Activated gamma-delta T cell treated with Interleukin-2 at 50 U/mL for 16 hours (primary cell): ENCODE results near the gene AJUBA.
"Not testable (repeated sequence)": the region's sequence is repeated elsewhere in the genome, so short reads cannot be mapped to it uniquely, and the experiment has no call there.

Experiments
- DNase-seq: peaks from one replicate; pipeline ENCODE4 v3.0.0-alpha.2; 2020

The AJUBA gene

GRCh38 chr14:22978981-22979671, 3.2 kb downstream of the AJUBA start:
- no peak for DNase-seq

DNA sequence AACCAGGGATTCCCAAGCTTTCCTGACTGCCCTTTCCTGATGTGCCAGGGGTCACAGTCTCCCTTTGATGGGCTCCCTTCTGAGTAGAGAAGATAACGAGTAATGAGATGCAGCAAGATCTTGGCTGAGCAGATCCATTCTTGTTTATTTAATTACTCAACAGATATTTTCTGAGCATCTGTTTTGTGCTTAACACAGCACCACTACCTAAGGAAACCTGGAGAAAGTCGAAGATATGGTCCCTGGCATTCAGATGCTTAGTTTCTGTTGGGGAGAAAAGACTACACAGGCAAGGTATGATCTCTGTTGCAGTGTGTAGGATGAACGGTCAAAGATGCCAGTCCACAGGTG, 3.9 kb downstream of the AJUBA start:
- DNase-seq, result no peak

GRCh38 chr14:22977684-22978486, 4.5 kb downstream of the AJUBA start:
- DNase-seq, result no peak

DNA sequence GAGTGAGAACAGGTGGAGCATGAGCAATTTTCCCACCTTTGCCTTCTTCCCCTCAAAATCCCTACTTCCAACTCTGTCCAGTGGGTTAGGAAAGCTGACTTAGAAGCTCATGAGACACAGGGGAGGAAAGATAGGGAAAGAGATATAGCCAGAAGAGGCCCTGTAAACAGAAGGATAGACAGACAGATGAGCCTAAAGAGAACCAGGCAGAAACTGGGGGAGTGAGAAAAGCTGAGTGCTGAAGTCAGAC, 5.0 kb downstream of the AJUBA start:
- no peak for DNase-seq

GRCh38 chr14:22976620-22977433, 5.5 kb downstream of the AJUBA start:
- no peak for DNase-seq

DNA sequence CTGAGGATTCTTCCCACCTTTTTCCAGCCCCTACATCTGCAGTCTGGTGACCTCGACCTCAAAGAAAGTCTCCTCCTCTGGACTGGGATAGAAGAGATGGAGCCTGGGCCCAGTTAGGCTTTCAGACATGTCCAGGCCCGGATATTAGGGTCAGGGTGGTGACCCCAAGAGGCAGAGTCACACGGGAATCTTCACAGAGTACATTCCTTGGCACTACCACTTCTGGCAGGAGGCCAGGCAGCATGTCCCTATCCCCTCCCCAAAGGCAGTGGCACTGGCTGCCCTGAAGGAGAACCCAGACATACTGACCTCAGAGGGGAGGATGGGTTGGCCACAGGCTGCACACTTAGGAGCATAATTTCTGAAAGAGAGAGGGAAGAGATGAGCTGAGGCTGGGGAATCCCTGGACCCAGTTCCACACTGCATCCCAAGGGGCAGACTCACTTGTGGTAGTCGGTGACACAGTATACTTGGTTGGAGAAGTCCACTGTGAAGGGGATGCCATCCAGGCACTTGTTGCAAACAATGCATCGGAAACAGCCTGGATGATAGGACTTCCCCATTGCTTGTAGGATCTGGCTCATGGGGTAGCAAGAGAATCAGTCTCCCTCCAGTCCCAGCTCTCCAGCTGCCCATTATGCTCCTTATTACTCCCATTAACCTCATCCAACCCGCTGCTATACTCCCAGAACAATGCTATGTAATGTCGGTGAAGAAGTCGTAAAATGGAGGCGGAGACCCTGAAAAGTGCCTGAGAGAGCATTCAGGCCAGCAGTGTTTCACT, 7.6 kb downstream of the AJUBA start:
- no peak for DNase-seq

- peak; percentile 42 for DNase-seq
Observed at GRCh38 chr14:22973217-22974032, 8.9 kb downstream of the AJUBA start.

GRCh38 chr14:22972313-22972930, 9.9 kb downstream of the AJUBA start:
- no peak for DNase-seq

DNA sequence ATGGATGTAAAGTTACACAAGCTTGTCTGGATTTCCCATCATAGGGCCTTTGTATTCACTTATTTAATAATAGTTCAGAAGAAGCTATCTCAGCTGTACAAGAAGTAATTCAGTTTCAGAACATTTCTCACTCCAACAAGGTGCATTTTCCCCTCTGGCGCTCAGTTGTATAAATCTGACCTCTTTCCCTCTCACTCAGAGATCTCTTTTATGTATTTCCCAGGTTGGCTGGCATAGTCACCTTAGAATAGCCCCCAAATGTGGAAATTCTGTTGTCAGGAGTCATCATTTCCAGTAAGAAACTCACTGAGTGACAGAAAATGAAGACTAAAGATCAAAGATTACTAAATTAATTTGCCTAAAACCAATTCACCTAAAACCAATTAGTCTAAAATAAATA, 11.2 kb downstream of the AJUBA start:
- DNase-seq, result no peak

- no peak for DNase-seq
Observed at GRCh38 chr14:22966783-22967269, 15.5 kb downstream of the AJUBA start.

- DNase-seq, result not testable (repeated sequence)
Observed at GRCh38 chr14:22965916-22966782, 16.2 kb downstream of the AJUBA start.

DNA sequence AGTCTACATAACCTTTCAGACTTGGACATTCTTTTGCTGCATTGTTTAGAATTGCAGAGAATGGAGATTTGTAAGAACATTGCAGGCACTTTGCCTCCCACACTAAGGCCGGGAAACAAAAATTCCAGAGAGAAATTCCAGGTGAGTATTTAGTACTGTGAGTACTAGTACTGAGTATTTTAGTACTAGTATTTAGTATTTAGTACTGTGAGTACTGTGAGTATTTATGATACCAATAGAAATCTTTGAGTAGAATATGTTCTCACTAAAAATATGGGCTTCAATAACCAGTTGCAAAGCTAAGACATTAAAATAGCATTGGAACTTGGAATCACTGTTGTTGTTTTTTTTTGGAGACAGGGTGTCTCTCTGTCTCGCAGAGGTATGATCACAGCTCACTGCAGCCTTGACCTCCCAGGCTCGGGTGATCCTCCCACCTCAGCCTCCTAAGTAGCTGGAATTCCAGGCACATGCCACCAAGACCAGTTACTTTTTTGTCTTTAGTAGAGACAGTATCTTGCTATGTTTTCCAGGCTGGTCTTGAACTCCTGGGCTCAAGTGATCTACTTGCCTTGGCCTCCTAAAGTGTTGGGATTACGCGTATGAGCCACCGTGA, 20.2 kb downstream of the AJUBA start:
- no peak for DNase-seq

DNA sequence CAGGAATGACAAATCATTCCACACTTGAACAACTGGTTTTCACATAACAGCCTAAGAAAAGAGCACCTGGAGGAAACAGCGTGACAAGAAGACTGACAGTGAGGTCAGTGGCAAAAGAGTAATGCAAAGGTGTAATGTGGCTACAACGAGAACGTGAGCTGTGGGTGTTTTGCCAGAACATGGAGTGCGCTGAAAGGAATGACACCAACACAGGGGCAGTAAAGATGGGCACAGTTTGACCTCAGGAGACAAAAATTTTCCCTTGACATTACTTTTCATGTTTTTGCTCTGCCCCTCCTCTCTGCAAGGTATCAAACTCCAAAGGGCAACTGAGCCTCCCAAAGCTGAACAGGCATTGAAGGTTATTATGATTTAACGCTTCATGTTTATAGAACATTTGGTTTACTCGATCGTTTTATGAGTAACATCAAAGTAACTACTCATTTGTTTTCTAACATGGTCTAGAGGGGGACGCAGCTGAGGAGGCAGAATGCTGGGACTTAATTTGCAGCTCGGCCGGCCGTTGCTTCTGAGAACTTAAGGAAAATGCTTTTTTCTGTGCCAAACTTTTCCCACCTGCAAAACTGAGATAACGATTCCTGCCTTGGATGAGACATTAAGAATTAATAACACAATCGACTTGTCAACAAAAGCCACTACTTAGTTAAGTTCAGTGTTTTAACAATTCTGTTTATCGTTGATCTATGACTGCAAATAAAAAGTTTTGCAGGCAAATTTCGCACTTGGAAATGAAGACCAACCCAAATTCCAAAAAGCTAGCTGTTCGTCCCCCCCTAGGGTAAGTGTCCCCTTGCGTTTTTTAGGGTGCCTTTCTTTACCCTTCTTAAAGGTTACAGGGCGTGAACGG, 26.4 kb downstream of the AJUBA start:
- no peak for DNase-seq

DNA sequence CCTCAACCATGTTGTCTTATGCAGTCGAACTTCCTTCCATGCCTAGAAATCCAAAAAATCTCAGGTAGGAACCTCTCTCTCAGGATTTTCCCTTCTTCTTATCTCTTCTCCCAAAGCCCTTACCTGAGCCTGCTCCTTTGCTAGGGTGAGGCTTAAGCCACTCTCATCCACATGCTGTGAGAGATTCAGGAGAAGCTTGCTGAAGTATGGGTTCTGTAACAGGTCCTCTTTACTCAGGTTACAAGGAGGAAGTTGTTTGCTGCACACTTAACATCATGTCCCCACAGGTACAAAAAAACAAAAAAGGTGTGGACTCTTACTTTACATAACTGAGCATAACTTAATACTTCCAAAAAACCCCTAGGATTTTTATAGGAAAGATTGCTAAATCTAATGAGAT, 29.9 kb downstream of the AJUBA start:
- DNase-seq, result no peak

- not testable (repeated sequence) for DNase-seq
Observed at GRCh38 chr14:22951795-22952194, 30.6 kb downstream of the AJUBA start.

GRCh38 chr14:22945642-22946041, 36.7 kb downstream of the AJUBA start:
- no peak for DNase-seq

DNA sequence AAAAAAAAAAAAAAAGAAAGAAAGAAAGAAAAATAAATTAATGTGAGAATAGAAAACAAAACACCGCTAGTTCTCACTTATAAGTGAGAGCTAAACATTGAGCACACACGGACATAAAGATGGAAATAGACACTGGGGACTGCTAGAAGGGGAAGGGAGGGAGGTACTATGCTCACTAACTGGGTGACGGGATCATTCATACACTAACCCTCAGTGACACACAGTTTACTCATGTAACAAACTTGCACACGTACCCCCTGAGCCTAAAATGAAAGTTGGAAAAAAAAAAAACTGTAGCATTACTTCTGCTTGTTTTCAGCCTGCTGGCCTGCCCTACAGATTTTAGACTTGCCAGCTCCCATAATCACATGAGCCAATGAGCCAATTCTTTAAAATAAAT, 42.7 kb downstream of the AJUBA start:
- no peak for DNase-seq

DNA sequence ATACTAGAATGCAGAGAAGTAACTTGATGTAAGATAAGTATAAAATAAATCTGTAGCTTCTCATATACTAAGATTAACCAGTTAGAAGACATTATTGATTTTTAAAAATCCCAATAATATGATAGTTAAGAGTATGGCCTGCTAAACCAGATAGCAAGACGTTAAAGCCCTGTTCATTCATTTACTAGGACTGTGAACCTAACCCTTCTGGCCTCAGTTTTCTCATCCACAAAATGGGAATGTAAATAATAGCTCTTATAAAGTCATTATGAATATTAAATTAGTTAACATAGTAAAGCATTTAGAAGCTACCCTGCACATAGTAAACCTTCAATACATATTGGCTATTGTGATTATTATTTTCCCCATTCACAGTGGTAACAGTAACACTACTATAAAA, 47.2 kb downstream of the AJUBA start:
- no peak for DNase-seq

DNA sequence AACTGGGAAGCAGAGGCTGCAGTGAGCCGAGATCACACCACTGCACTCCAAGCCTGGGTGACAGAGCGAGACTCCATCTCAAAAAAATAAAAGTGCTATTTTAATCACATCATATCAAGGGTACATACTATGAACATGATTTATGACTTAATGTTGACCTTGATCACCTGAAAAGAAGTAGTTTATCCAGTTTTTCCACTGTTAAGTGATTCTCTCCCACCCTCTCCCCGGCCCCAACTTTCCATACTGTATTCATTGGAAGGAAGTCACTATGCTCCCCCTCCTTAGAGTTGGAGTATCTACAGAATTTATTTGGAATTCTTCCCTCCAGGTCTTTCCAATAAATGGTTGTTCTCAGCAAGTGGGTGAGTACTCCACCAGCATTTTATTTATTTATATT, 50.2 kb downstream of the AJUBA start:
- DNase-seq, result no peak
